ENCODE results near the gene KDM5A.

- TF ChIP-seq CTCF (IDR thresholded peaks at IDR 0.05; ENCODE audit: low read depth, low read length) (no peak), MYC (IDR thresholded peaks at IDR 0.05; ENCODE audit: low read depth, low read length) (no peak), POLR2A (IDR thresholded peaks at IDR 0.05; ENCODE audit: extremely low read depth, insufficient read length) (no peak)
- TF ChIP-seq, protein P1, sequence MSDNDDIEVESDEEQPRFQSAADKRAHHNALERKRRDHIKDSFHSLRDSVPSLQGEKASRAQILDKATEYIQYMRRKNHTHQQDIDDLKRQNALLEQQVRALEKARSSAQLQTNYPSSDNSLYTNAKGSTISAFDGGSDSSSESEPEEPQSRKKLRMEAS (IDR thresholded peaks at IDR 0.05; ENCODE audit: low read depth, low read length), result no peak
Observed at GRCh38 chr12:272942-273341, 116.2 kb downstream of the KDM5A start.
